GM18519 (cell line): Measurements from ENCODE around the gene PURB.
"Not testable (repeated sequence)": the region's sequence is repeated elsewhere in the genome, so short reads cannot be mapped to it uniquely, and the experiment has no call there.

Experiments
- ATAC-seq: cut with Tn5 transposase; IDR thresholded peaks from one replicate; pipeline ENCODE4 v1.9.1; 2021; ENCODE audit warnings: mild to moderate bottlenecking, moderate library complexity; ENCODE audit not compliant: unreplicated experiment, low FRiP score

PURB gene

GRCh38 chr7:44893710-44894234 lies 8.4 kb upstream of the PURB start:
- no peak for ATAC-seq

DNA sequence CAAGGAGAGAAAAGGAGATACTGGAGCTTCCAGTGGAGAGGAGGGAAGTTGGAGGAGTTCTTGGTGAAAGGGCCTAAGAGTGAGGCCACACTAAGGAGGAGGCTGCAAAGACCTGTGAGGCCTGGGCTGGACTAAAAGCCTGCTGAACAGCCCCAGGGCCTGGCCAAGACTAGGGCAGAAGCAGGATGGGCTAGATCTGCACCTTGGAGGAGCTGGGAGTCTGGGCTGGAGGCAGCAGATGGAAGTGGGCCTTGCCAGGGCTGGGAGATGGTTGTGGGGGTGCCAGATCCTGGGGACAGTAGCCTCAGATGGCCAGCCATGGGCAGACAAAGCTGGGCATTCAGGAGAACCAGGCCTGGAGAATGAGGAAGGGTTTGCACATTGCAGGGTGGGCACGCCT lies 6.5 kb upstream of the PURB start:
- ATAC-seq: no peak

- ATAC-seq: no peak
These were observed 6.0 kb upstream of the PURB start for GRCh38 chr7:44891372-44891771.

DNA sequence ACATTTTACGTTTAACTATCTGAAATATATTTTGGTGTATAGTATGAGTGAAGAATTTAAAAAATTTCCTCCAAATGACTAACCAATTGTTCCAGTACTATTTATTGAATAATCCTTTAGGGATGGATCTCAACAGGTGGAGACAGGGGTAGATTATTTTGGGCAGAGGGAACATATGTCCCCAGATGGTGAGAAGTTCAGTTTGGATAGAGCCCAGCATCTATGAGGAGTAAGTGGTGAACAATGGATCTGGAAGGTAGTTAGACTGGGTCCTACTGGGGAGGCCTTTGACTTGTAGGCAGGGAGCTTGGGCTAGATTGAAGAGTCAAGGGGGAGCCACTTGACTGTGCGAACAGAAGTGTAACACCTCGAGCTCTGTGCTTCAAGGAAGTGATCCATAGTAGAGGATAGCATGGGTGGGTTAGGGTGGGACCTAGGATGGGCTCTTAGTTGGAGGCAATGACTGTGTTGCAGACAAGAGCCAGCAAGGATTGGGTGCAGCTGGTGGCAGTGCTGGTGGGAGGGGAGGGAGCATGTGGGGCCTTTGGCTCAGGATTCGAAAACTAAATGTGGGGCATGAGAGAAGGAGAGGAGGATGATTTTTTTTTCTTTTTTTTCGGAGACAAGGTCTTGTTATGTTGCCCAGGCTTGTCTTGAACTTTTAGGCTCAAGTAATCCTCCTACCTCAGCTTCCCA lies 3.9 kb upstream of the PURB start:
- no peak for ATAC-seq

- ATAC-seq: no peak
These were observed 2.0 kb upstream of the PURB start for GRCh38 chr7:44887293-44887692.

DNA sequence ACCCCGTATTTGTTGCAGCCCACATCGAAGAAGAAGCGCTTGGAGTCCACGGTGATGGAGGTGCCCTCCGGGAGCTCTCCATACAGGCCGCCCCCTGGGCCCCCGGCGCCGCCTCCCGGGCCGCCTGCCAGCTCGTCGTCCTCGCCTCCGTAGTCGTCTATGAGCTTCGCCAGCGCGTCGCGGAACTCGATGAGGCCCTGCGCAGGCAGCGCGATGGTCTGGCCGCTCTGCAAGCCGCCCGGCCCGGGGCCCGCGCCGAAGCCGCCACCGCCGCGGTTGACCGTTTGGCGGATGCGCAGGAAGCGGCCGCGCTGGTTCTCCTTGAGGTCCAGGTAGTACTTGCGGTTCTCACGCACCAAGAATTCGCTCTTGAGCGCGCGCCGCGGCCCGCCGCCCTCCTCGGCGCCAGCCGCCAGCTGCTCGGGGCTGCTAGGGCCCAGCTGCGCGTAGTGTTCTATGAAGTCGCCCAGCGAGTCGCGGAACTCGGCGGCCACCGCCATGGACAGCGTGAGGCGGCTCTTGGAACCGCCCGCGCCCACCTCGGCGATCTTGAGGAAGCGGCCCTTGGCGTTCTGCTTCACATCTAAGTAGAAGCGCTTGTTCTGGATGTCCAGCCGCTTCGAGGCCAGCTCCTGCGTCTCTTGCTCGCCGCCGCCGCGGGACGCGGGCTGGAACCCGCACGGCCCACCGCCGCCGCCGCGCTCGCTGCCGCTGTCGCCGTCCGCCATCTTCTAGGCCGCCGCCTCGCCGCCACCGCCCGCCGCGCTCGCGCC lies 523 bp downstream of the PURB start:
- ATAC-seq: no peak

DNA sequence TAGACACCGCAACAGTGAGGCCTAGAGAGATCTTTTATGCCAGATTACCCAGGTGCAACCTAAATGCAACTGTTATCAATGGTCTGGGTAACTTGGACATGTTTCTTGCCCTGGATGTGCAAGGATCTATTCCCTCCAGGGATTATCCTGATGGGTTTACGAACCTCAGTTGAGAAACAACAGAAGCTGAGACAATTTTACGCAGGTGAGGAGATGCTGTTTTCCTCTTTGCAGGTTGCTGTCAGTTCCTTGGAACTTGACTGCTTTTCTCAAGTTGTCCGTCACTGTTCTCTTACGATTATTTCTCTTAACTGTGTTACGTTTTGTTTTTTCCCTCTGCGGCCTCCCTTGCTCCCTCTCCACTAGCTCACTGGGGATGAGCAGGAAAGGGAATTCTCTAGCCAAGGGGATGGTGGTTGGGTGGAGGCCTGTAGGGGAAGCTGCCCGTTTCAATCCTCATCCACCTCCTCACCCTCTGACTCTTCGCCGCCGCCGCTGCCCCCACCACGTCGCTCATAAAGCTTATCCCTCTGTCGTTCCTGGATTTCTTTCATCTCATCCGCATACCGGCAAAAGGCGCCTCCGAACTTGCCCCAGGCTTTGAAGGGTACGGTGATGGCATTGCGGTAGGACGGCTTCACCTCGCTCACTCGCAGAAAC lies 1.2 kb downstream of the PURB start:
- ATAC-seq: no peak

- no peak for ATAC-seq
These were observed 2.4 kb downstream of the PURB start for GRCh38 chr7:44882899-44883298.

GRCh38 chr7:44881610-44882009 lies 3.7 kb downstream of the PURB start:
- ATAC-seq: no peak

DNA sequence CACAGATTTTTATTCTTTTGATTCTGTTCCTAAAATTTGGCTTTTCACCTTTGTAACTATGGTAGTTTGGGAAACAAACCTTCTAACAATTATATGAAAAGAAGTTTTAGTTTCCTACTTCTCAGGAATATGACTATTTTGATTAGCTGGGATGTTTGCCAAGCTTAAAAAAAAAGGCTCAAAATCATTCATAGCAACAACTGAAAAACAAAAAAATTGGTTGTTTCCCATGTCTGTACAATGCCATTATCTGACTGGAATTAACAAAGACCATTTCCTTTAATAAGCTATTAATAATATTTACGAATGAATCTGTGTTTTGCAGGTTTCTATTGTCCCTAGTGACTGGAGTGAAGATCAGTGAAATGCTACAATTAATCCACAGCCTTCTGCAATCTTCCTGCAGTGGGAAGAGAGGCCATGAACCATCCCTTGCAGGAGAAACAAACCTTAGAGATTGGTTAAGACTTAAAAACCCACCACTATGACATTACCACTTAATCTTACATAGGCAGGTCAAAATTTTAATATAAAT lies 4.2 kb downstream of the PURB start:
- no peak for ATAC-seq

DNA sequence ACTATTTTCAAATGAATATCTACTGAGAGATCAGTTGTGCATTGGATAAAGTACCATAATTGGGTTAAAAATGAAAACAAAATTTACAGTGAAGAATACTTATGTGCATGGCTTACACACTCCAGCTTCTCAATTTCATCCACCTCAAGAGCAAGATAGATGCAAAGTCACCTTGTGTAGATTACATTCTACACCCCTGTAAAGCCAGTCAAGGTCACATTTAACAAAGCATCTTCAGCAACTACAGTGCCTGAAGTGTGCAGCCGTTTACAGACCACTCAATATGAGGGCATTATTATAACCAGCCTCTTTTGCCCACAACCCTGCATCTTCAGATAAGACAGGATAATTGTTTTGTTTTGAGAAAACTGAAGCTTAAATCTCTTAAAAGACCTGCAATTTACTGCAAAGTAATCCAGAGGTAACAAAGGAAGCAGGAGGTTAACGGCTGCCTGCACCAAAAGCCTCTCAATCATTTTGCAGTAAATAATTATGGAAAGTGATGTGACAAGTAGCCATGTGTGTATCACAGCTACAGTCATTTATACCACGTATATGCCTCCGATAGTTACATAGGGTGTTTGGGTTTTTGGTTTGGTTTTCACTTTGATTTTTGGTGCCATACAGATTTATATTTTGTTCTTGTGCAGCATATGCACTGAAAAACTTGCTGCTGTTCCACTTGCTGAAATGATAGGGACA lies 4.9 kb downstream of the PURB start:
- no peak for ATAC-seq

DNA sequence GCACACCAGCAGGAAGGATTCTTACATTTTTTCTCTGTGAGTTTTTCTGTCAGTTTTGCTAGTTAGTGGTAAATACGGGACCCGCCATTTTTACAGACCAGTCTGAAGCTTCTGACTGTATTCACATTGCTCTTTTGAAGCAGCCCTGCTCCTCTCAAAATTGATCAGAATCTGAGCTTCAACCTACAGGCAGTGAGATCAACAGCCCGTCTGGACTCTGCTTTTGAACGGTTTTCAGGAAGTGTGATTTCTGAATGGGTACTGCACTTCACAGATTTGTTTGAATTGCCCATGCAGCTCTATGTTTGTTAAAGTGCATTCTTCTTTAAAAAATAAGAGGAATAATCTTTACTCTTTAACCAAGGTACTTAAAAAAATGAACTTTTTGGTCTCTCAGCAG lies 8.9 kb downstream of the PURB start:
- no peak for ATAC-seq

- ATAC-seq: no peak
These were observed 10.1 kb downstream of the PURB start for GRCh38 chr7:44875241-44875640.

GRCh38 chr7:44872787-44873186 lies 12.5 kb downstream of the PURB start:
- ATAC-seq: no peak

DNA sequence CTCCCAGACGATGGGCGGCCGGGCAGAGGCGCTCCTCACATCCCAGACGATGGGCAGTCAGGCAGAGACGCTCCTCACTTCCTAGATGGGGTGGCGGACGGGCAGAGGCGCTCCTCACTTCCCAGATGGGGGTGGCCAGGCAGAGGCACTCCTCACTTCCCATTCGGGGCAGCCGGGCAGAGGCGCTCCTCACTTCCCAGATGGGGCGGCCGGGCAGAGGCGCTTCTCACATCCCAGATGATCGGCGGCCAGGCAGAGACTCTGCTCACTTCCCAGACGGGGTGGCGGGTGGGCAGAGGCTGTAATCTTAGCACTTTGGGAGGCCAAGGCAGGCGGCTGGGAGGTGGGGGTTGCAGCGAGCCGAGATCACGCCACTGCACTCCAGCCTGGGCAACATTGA lies 13.4 kb downstream of the PURB start:
- not testable (repeated sequence) for ATAC-seq

- ATAC-seq: not testable (repeated sequence)
These were observed 14.6 kb downstream of the PURB start for GRCh38 chr7:44870780-44871179.

DNA sequence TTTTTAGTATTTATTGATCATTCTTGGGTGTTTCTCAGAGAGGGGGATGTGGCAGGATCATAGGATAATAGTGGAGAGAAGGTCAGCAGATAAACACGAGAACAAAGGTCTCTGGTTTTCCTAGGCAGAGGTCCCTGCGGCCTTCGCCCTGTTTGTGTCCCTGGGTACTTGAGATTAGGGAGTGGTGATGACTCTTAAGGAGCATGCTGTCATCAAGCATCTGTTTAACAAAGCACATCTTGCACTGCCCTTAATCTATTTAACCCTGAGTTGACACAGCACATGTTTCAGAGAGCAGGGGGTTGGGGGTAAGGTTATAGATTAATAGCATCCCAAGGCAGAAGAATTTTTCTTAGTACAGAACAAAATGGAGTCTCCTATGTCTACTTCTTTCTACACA lies 15.0 kb downstream of the PURB start:
- not testable (repeated sequence) for ATAC-seq

- no peak for ATAC-seq
These were observed 18.0 kb downstream of the PURB start for GRCh38 chr7:44867073-44867995.

- not testable (repeated sequence) for ATAC-seq
These were observed 23.4 kb downstream of the PURB start for GRCh38 chr7:44861949-44862348.
